ENCODE results near the gene LGALS16.

GRCh38 chr19:39679056-39679790, 23.5 kb downstream of the LGALS16 start:
- TF ChIP-seq EZH2 (IDR thresholded peaks at IDR 0.05; ENCODE audit: borderline replicate concordance, low read depth, low read length, severe bottlenecking): no peak
- TF ChIP-seq CTCF (IDR thresholded peaks at IDR 0.05; ENCODE audit: borderline replicate concordance, extremely low read depth, low read length, poor library complexity, severe bottlenecking): no peak
